ENCODE data around the gene RPS6KA3. TPM values are rescaled to one million over a fixed set of nuclear protein-coding genes. Genes with fewer than 3 reads are reported as not detected.

The RPS6KA3 gene
- total RNA-seq, 1 experiment from 2014 or later = 35.5 TPM

DNA sequence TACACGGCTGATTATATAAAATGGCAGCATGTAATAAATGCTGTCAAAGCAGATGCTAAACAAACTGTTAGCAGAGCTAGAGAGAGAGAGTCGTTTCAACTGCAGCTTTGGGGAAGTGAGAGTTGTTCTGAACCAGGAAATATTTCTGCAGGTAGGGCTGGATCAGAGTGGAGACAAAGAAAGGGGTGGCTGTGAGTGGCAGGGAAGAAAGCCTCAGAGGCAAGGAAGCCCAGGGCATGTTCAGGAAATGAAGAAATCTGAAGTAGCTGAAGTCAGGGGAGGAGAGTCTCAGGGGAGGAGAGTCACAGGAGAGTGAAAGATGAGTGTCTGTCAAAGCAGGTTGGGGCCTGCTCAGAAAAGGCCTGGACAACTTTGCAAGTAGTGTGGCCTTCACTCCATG is 48.4 kb upstream of the RPS6KA3 start:
- Histone ChIP-seq H3K9me2 (ENCODE audit: insufficient read depth) (no peaks in the 10 kb centered on the region), H3K9me3 (ENCODE audit: control insufficient read depth in 1 of 2, insufficient read depth in 1 of 2, low read depth in 1 of 2, low read length in 2 of 2) (no peaks in the 10 kb centered on the region), H3K36me3 (ENCODE audit: control insufficient read depth in 1 of 2, insufficient read depth in 2 of 2, low read length in 2 of 2) (no peaks in the 10 kb centered on the region), H3K79me2 (ENCODE audit: insufficient read depth, low read length) (no peaks in the 10 kb centered on the region), H3K4me2 (ENCODE audit: low read length) (no peak overlapping the region), H4K20me1 (ENCODE audit: insufficient read depth) (no peaks in the 10 kb centered on the region), H3K9ac (ENCODE audit: low read length) (no peak overlapping the region), H2AFZ (ENCODE audit: low read depth, low read length, poor library complexity, severe bottlenecking) (no peak overlapping the region), H3K27ac (ENCODE audit: low read depth, low read length) (no peak overlapping the region), H3K4me1 (ENCODE audit: control insufficient read depth in 1 of 2, insufficient read depth in 2 of 2, low read length in 2 of 2) (no peaks in the 10 kb centered on the region), H3K4me3 (replicated peaks in 1 of 2; ENCODE audit: low read depth in 1 of 2, low read length in 2 of 2) (no peak overlapping the region), H3K27me3 (ENCODE audit: insufficient read depth, low read length) (no peaks in the 10 kb centered on the region)
- ATAC-seq (no peak), DNase-seq (ENCODE audit: low read depth, low spot score) (no peak)
- ChIA-PET POLR2A (no interaction called here), CTCF (no interaction called here), RAD21 (ENCODE audit: low non-redundant PET in 1 of 2, low total read pairs in 2 of 2, uncharacterized antibody in 2 of 2, unreplicated experiment in 2 of 2) (no interaction called here)
- TF ChIP-seq, protein P1, sequence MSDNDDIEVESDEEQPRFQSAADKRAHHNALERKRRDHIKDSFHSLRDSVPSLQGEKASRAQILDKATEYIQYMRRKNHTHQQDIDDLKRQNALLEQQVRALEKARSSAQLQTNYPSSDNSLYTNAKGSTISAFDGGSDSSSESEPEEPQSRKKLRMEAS (IDR thresholded peaks at IDR 0.05) = no peak
- TF ChIP-seq SP1 (IDR thresholded peaks at IDR 0.05; ENCODE audit: low read depth) = no peak
- TF ChIP-seq, protein P2, sequence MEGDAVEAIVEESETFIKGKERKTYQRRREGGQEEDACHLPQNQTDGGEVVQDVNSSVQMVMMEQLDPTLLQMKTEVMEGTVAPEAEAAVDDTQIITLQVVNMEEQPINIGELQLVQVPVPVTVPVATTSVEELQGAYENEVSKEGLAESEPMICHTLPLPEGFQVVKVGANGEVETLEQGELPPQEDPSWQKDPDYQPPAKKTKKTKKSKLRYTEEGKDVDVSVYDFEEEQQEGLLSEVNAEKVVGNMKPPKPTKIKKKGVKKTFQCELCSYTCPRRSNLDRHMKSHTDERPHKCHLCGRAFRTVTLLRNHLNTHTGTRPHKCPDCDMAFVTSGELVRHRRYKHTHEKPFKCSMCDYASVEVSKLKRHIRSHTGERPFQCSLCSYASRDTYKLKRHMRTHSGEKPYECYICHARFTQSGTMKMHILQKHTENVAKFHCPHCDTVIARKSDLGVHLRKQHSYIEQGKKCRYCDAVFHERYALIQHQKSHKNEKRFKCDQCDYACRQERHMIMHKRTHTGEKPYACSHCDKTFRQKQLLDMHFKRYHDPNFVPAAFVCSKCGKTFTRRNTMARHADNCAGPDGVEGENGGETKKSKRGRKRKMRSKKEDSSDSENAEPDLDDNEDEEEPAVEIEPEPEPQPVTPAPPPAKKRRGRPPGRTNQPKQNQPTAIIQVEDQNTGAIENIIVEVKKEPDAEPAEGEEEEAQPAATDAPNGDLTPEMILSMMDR (IDR thresholded peaks at IDR 0.05 in 2 of 3, conservative IDR thresholded peaks at IDR 0.05 in 1 of 3; ENCODE audit: borderline replicate concordance in 1 of 3, insufficient read depth in 1 of 3, low read depth in 2 of 3, low read length in 2 of 3) = no peak
- no peak for TF ChIP-seq EZH2 (IDR thresholded peaks at IDR 0.05)
- no peak for TF ChIP-seq ZFX (IDR thresholded peaks at IDR 0.05)
- intact Hi-C loops (cut with micrococcal nuclease) = no loop called here
- BruUV-seq (replicated peaks) = no TSS peak

DNA sequence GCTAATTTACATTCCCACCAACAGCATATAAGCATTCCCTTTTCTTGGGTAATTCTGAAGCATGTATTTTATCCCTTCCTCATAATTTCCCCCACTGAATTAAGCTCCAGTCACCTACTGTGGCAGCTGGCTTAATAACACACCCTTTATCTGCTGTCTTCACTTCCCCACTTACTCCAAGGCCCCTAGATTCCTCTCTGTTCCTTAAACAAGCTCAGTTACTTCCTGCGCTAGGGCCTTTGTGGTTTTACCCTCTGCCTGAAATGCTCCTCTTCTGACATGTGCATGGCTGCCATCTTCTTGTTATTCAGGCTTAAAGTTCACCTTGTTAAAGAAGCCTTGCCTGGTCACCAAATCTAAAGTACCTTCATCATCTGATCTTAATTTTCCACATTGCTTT is 47.2 kb upstream of the RPS6KA3 start:
- intact Hi-C loops (cut with micrococcal nuclease) = no loop called here
- Histone ChIP-seq H3K4me2 (ENCODE audit: low read length) (no peak overlapping the region), H3K4me1 (ENCODE audit: control insufficient read depth in 1 of 2, insufficient read depth in 2 of 2, low read length in 2 of 2) (no peaks in the 10 kb centered on the region), H3K36me3 (ENCODE audit: control insufficient read depth in 1 of 2, insufficient read depth in 2 of 2, low read length in 2 of 2) (no peaks in the 10 kb centered on the region), H3K27me3 (ENCODE audit: insufficient read depth, low read length) (no peaks in the 10 kb centered on the region), H3K79me2 (ENCODE audit: insufficient read depth, low read length) (no peaks in the 10 kb centered on the region), H2AFZ (ENCODE audit: low read depth, low read length, poor library complexity, severe bottlenecking) (no peak overlapping the region), H3K27ac (ENCODE audit: low read depth, low read length) (no peak overlapping the region), H3K9ac (ENCODE audit: low read length) (no peak overlapping the region), H3K4me3 (replicated peaks in 1 of 2; ENCODE audit: low read depth in 1 of 2, low read length in 2 of 2) (no peak overlapping the region), H4K20me1 (ENCODE audit: insufficient read depth) (no peaks in the 10 kb centered on the region), H3K9me2 (ENCODE audit: insufficient read depth) (no peaks in the 10 kb centered on the region), H3K9me3 (ENCODE audit: control insufficient read depth in 1 of 2, insufficient read depth in 1 of 2, low read depth in 1 of 2, low read length in 2 of 2) (no peaks in the 10 kb centered on the region)
- BruUV-seq (replicated peaks) = no TSS peak
- ATAC-seq = no peak
- DNase-seq (ENCODE audit: low read depth, low spot score) = no peak
- RAD21 ChIA-PET (ENCODE audit: low non-redundant PET in 1 of 2, low total read pairs in 2 of 2, uncharacterized antibody in 2 of 2, unreplicated experiment in 2 of 2) = no interaction called here
- POLR2A ChIA-PET = no interaction called here
- TF ChIP-seq, protein P3, sequence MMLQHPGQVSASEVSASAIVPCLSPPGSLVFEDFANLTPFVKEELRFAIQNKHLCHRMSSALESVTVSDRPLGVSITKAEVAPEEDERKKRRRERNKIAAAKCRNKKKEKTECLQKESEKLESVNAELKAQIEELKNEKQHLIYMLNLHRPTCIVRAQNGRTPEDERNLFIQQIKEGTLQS (IDR thresholded peaks at IDR 0.05) = no peak
- TF ChIP-seq POLR2AphosphoS5 (IDR thresholded peaks at IDR 0.05; ENCODE audit: low read depth, low read length) = no peak
- TF ChIP-seq ZNF274 (IDR thresholded peaks at IDR 0.05; ENCODE audit: low read depth, low read length) = no peak
- TF ChIP-seq, protein P2 (IDR thresholded peaks at IDR 0.05 in 2 of 3, conservative IDR thresholded peaks at IDR 0.05 in 1 of 3; ENCODE audit: borderline replicate concordance in 1 of 3, insufficient read depth in 1 of 3, low read depth in 2 of 3, low read length in 2 of 3) = no peak
- TF ChIP-seq FOSL1 (IDR thresholded peaks at IDR 0.05; ENCODE audit: low read depth) = no peak
- TF ChIP-seq, protein P4, sequence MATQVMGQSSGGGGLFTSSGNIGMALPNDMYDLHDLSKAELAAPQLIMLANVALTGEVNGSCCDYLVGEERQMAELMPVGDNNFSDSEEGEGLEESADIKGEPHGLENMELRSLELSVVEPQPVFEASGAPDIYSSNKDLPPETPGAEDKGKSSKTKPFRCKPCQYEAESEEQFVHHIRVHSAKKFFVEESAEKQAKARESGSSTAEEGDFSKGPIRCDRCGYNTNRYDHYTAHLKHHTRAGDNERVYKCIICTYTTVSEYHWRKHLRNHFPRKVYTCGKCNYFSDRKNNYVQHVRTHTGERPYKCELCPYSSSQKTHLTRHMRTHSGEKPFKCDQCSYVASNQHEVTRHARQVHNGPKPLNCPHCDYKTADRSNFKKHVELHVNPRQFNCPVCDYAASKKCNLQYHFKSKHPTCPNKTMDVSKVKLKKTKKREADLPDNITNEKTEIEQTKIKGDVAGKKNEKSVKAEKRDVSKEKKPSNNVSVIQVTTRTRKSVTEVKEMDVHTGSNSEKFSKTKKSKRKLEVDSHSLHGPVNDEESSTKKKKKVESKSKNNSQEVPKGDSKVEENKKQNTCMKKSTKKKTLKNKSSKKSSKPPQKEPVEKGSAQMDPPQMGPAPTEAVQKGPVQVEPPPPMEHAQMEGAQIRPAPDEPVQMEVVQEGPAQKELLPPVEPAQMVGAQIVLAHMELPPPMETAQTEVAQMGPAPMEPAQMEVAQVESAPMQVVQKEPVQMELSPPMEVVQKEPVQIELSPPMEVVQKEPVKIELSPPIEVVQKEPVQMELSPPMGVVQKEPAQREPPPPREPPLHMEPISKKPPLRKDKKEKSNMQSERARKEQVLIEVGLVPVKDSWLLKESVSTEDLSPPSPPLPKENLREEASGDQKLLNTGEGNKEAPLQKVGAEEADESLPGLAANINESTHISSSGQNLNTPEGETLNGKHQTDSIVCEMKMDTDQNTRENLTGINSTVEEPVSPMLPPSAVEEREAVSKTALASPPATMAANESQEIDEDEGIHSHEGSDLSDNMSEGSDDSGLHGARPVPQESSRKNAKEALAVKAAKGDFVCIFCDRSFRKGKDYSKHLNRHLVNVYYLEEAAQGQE (IDR thresholded peaks at IDR 0.05; ENCODE audit: low read depth) = no peak
- TF ChIP-seq CBX3 (IDR thresholded peaks at IDR 0.05; ENCODE audit: low read depth) = no peak
- CTCF ChIA-PET = no interaction called here

Measured in HCT116 (cell line).